ENCODE data around the gene SCN7A.
"Not testable (repeated sequence)": the region's sequence is repeated elsewhere in the genome, so short reads cannot be mapped to it uniquely, and the experiment has no call there.

SCN7A gene

GRCh38 chr2:166451468-166451867 lies 42.6 kb downstream of the SCN7A start:
- peak; percentile 2 for DNase-seq

- DNase-seq: no peak
These were observed 44.6 kb downstream of the SCN7A start for GRCh38 chr2:166449439-166449838.

- DNase-seq: no peak
These were observed 45.9 kb downstream of the SCN7A start for GRCh38 chr2:166448106-166448505.

- no peak for DNase-seq
These were observed 49.7 kb downstream of the SCN7A start for GRCh38 chr2:166444306-166444705.

GRCh38 chr2:166440313-166440712 lies 53.7 kb downstream of the SCN7A start:
- no peak for DNase-seq

GRCh38 chr2:166439078-166439477 lies 55.0 kb downstream of the SCN7A start:
- no peak for DNase-seq

- no peak for DNase-seq
These were observed 57.1 kb downstream of the SCN7A start for GRCh38 chr2:166436976-166437375.

- DNase-seq: no peak
These were observed 57.9 kb downstream of the SCN7A start for GRCh38 chr2:166436189-166436588.

- DNase-seq: no peak
These were observed 59.6 kb downstream of the SCN7A start for GRCh38 chr2:166434491-166434890.

- DNase-seq: no peak
These were observed 60.6 kb downstream of the SCN7A start for GRCh38 chr2:166433457-166433856.

- no peak for DNase-seq
These were observed 61.7 kb downstream of the SCN7A start for GRCh38 chr2:166432331-166432730.

- DNase-seq: no peak
These were observed 69.2 kb downstream of the SCN7A start for GRCh38 chr2:166424841-166425240.

GRCh38 chr2:166419616-166419934 lies 74.5 kb downstream of the SCN7A start:
- peak; percentile 58 for DNase-seq

GRCh38 chr2:166418853-166419615 lies 75.0 kb downstream of the SCN7A start:
- DNase-seq: no peak

GRCh38 chr2:166417669-166418068 lies 76.4 kb downstream of the SCN7A start:
- peak; percentile 60 for DNase-seq

GRCh38 chr2:166413255-166413654 lies 80.8 kb downstream of the SCN7A start:
- DNase-seq: peak; percentile 8

GRCh38 chr2:166411473-166412230 lies 82.4 kb downstream of the SCN7A start:
- peak; percentile 69 for DNase-seq

- peak; percentile 91 for DNase-seq
These were observed 83.1 kb downstream of the SCN7A start for GRCh38 chr2:166410828-166411472.

GRCh38 chr2:166407746-166408145 lies 86.3 kb downstream of the SCN7A start:
- not testable (repeated sequence) for DNase-seq

GRCh38 chr2:166406374-166406773 lies 87.7 kb downstream of the SCN7A start:
- no peak for DNase-seq

GRCh38 chr2:166405569-166405926 lies 88.5 kb downstream of the SCN7A start:
- DNase-seq: no peak

- DNase-seq: no peak
These were observed 89.0 kb downstream of the SCN7A start for GRCh38 chr2:166404831-166405568.

GRCh38 chr2:166394245-166394644 lies 99.8 kb downstream of the SCN7A start:
- no peak for DNase-seq

Measured in EL (cell line).